NCI-H2029 (cell line): ENCODE results near the gene POTEG.
"Not testable (repeated sequence)": the region's sequence is repeated elsewhere in the genome, so short reads cannot be mapped to it uniquely, and the experiment has no call there.

ENCODE experiments used
- DNase-seq: peaks from one replicate; lab custom pipeline; 2025; lab: John Stamatoyannopoulos, UW

Gene POTEG

GRCh38 chr14:19434241-19434640, at the start of gene POTEG:
Gene POTEG, minus strand, starts transcription at chr14:19434341. Its CDS starts 52 bp downstream, at chr14:19434289.
- DNase-seq = not testable (repeated sequence)

GRCh38 chr14:19482093-19482492, 48.0 kb upstream of the POTEG start:
- DNase-seq = not testable (repeated sequence)

GRCh38 chr14:19481421-19481820, 47.3 kb upstream of the POTEG start:
- DNase-seq = not testable (repeated sequence)

GRCh38 chr14:19480491-19480890, 46.4 kb upstream of the POTEG start:
- not testable (repeated sequence) for DNase-seq

GRCh38 chr14:19445761-19446160, 11.6 kb upstream of the POTEG start:
- not testable (repeated sequence) for DNase-seq

- DNase-seq = not testable (repeated sequence)
Observed at GRCh38 chr14:19439826-19440225, 5.7 kb upstream of the POTEG start.

- not testable (repeated sequence) for DNase-seq
Observed at GRCh38 chr14:19439219-19439618, 5.1 kb upstream of the POTEG start.

GRCh38 chr14:19437126-19437443, 2.9 kb upstream of the POTEG start:
- DNase-seq = not testable (repeated sequence)

GRCh38 chr14:19436311-19437125, 2.4 kb upstream of the POTEG start:
- not testable (repeated sequence) for DNase-seq

GRCh38 chr14:19435852-19436251, 1.7 kb upstream of the POTEG start:
- not testable (repeated sequence) for DNase-seq

- DNase-seq = not testable (repeated sequence)
Observed at GRCh38 chr14:19434891-19435290, 750 bp upstream of the POTEG start.

GRCh38 chr14:19433765-19434164, 376 bp downstream of the POTEG start:
- not testable (repeated sequence) for DNase-seq

- not testable (repeated sequence) for DNase-seq
Observed at GRCh38 chr14:19408519-19408918, 25.6 kb downstream of the POTEG start.

- not testable (repeated sequence) for DNase-seq
Observed at GRCh38 chr14:19402097-19402496, 32.0 kb downstream of the POTEG start.

- not testable (repeated sequence) for DNase-seq
Observed at GRCh38 chr14:19394727-19395126, 39.4 kb downstream of the POTEG start.

- not testable (repeated sequence) for DNase-seq
Observed at GRCh38 chr14:19390230-19390629, 43.9 kb downstream of the POTEG start.

GRCh38 chr14:19388741-19389140, 45.4 kb downstream of the POTEG start:
- DNase-seq = not testable (repeated sequence)

GRCh38 chr14:19386996-19387395, 47.1 kb downstream of the POTEG start:
- DNase-seq = not testable (repeated sequence)

GRCh38 chr14:19386309-19386708, 47.8 kb downstream of the POTEG start:
- not testable (repeated sequence) for DNase-seq

- not testable (repeated sequence) for DNase-seq
Observed at GRCh38 chr14:19384088-19384781, 49.9 kb downstream of the POTEG start.

- DNase-seq = not testable (repeated sequence)
Observed at GRCh38 chr14:19383008-19383584, 51.0 kb downstream of the POTEG start.

GRCh38 chr14:19380137-19380536, 54.0 kb downstream of the POTEG start:
- DNase-seq = not testable (repeated sequence)

- not testable (repeated sequence) for DNase-seq
Observed at GRCh38 chr14:19374451-19374903, 59.7 kb downstream of the POTEG start.
